NB4 (cell line): Measurements from ENCODE around the gene RNU6-1.

Source experiments
- CTCF ChIP-seq: IDR thresholded peaks from one replicate; pipeline ENCODE4 v1.5.1; 2012; ENCODE audit warnings: low read depth, low read length
- MYC ChIP-seq: IDR thresholded peaks from 2 replicates; pipeline ENCODE4 v1.6.1; 2011; ENCODE audit warnings: low read depth, low read length
- POLR2A ChIP-seq: IDR thresholded peaks from 2 replicates; pipeline ENCODE4 v1.6.1; 2011; ENCODE audit warnings: mild to moderate bottlenecking; ENCODE audit not compliant: insufficient read length; ENCODE audit errors: extremely low read depth
- TF ChIP-seq, protein P1 (sequence below): IDR thresholded peaks from 2 replicates; pipeline ENCODE4 v1.6.1; 2011; ENCODE audit warnings: low read depth, low read length

- TF ChIP-seq CTCF = no peak
- TF ChIP-seq POLR2A = no peak
- TF ChIP-seq, protein P1, sequence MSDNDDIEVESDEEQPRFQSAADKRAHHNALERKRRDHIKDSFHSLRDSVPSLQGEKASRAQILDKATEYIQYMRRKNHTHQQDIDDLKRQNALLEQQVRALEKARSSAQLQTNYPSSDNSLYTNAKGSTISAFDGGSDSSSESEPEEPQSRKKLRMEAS = no peak
- TF ChIP-seq MYC = no peak
Measured at GRCh38 chr15:67885861-67886260, 46.0 kb upstream of the RNU6-1 start.
